Epithelial cell of esophagus (primary cell): Measurements from ENCODE around the gene HMGN4.

Experiments used
- DNase-seq: peaks from one replicate; pipeline ENCODE4 v3.0.0; 2010; ENCODE audit warnings: low read depth
- H3K4me3 ChIP-seq: 2 replicates; pipeline ENCODE4 v1.5.1; 2011; ENCODE audit warnings: mild to moderate bottlenecking, low read length, control low read depth
- TF ChIP-seq, protein P1 (sequence below): IDR thresholded peaks from 2 replicates; pipeline ENCODE4 v1.5.1; 2011; ENCODE audit warnings: low read depth, mild to moderate bottlenecking, low read length, control low read depth, inconsistent platforms; ENCODE audit not compliant: insufficient read depth; ENCODE audit errors: missing control alignments

Gene HMGN4

DNA sequence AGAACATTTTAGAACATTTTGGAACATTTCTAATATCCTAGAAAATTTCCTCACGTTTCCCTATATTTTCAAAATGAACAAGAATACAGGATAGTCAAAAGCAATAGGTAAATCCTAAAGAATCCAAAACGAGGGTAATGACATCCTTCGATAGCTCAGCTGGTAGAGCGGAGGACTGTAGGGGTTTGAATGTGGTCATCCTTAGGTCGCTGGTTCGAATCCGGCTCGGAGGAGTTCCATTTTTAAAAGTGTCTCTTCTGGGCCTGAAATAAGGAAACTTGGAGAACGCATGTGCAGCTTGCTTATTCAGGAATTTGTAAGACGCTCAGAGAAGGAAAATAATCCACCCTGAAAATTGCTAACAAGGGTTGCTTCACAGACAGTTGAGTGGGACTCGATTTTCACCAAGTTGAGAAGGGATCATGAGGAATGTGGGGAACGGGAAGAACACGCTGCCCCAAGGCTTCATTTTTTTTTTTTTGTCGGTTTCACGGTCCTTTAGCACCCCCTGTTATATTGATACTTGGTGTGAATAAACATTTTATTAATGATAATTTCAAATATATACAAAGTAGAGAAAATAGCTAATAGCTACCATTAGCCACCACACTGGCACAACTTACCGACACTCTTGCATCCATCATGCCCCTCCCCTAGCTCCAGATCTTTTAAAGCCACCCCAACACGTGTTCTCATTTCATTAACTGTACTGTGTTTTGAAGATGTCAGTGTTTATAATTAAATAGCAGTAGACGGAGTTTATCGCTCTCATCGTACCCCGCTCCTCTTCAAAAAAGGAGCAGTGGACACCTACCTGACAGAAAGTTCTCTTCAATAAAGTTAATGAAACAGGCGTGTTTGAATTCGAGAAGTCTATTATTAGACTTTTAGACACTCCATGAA is 56.8 kb downstream of the HMGN4 start:
- DNase-seq = peak; percentile 77
- TF ChIP-seq, protein P1, sequence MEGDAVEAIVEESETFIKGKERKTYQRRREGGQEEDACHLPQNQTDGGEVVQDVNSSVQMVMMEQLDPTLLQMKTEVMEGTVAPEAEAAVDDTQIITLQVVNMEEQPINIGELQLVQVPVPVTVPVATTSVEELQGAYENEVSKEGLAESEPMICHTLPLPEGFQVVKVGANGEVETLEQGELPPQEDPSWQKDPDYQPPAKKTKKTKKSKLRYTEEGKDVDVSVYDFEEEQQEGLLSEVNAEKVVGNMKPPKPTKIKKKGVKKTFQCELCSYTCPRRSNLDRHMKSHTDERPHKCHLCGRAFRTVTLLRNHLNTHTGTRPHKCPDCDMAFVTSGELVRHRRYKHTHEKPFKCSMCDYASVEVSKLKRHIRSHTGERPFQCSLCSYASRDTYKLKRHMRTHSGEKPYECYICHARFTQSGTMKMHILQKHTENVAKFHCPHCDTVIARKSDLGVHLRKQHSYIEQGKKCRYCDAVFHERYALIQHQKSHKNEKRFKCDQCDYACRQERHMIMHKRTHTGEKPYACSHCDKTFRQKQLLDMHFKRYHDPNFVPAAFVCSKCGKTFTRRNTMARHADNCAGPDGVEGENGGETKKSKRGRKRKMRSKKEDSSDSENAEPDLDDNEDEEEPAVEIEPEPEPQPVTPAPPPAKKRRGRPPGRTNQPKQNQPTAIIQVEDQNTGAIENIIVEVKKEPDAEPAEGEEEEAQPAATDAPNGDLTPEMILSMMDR = no peak
- H3K4me3 ChIP-seq = peak overlapping the region; percentile 99

DNA sequence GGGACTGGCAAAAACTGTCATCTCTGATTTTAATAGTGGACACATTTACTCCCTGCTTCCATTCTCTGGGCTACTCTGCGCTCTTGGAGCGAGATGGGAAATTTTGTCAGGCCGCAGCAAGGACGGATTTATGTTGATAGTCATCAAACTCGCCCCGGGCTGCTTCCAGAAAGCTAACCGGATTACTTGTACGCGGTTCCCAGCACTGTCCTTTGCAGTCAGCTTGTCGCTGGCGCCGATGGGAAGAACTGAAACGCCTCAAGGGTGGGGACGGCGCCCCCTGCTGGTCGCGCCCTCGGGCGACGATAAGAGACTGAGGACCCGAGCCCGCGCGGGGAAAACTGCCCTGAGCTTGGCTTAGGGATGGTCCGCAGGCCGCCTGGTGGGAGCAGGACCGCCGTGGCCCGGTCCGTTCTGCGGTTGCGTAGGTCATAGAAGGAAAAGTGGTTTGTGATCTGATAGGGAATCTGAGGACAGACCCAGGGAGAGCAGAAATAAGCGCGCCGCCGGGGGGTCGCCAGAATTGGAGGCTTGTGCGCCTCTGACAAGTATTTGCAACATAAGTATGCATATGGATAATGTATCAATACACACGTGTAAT is 57.6 kb downstream of the HMGN4 start:
- TF ChIP-seq, protein P1 = peak; percentile 81
- peak; percentile 86 for DNase-seq
- peak overlapping the region; percentile 99 for H3K4me3 ChIP-seq
